ENCODE results near the gene TMEM109. TPM values are rescaled to one million over a fixed set of nuclear protein-coding genes. Genes with fewer than 3 reads are reported as not detected.

Gene TMEM109
- total RNA-seq, 4 donors from 2014 or later = 61.9 to 105 (median 96.0) TPM

DNA sequence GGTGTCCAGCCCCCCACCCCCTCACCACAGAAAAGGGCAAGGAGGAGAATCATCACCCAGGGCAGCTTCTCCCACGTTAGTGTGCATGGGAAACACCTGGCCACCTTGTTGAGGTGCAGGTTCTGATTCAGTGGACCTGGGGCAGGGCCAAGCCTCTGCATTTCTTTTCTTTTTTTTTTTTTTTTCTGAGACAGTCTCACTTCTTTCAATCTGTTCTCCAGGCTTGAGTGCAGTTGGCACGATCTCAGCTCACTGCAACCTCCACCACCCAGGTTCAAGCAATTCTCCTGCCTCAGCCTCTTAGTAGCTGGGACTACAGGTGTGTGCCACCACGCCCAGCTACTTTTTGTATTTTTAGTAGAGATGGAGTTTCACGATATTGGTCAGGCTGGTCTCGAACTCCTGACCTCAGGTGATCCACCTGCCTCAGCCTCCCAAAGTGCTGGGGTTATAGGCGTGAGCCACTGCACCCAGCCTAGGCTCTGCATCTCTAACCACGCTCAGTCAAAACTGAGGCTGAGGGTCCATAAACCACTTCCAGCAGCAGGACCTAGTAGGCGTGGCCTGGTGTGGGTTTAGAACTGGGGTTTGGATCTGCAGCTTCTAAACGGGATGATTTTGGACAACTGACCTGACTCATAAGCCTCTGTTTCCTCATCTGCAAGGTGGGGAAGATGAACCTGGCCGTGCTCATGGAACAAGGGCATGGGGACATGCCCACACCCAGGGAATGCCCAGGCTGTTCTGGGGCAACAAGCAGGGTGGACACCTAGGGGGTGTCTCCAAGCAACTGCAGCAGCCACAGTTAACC, 45.9 kb upstream of the TMEM109 start:
- WGBS, 2 donors = 79 to 80% methylated on average over 10 of the region's 10 CpGs
- H3K4me1 ChIP-seq = peaks cover 0 to 21% of the 10 kb centered on the region in 2 donors
- TF ChIP-seq CTCF (IDR thresholded peaks at IDR 0.05) (no peak), POLR2A (IDR thresholded peaks at IDR 0.05) (no peak)
- no peak overlapping the region for H3K4me3 ChIP-seq (replicated peaks in 1 of 3)
- no peaks in the 10 kb centered on the region for H3K9me3 ChIP-seq
- intact Hi-C loops (cut with DNase I) = no loop called here
- H3K27me3 ChIP-seq = no peaks in the 10 kb centered on the region
- H3K27ac ChIP-seq = no peak overlapping the region
- H3K36me3 ChIP-seq = no peaks in the 10 kb centered on the region
- DNase-seq = peak; percentile 53 to 70

DNA sequence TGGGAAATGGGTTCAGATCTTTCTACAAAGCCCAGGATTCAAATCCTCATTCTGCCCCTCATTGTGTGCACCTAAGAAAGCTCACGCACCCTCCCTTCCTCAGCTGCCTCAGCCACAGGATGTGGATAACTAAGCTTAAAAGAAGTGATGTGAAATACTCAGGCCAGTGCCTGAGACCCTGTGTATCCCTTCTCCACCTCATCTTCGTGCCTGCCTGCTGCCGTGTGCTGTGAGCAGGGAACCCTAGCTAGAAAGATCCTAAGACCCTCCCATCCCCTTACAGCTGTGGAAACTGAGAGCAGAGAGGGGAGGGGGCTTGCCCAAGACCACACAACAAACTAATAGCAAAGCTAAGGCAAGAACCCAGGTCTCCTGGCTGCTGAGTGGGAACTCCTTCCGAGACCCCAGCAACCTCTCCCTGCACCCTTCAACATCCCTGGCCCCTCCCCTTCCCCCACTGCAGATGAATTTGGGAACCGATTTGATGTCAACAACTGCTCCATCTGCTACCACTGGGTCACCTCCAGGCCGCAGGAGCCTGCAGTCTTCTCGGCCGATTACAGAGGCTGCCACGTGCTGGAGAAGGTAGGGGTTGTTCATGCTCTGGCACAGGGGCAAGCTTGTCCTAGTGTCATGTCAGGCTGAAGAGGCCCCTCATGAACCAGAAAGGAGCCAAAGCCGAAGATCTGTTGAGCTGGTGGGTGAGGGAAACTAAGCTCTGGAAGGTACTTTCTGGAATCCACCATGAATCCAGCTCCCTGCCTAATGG, 45.1 kb upstream of the TMEM109 start:
- intact Hi-C loops (cut with DNase I) = no loop called here
- no peak for DNase-seq
- WGBS, 2 donors = 87 to 94% methylated on average over 9 to 10 of the region's 10 CpGs

GRCh38 chr11:60869451-60869825, 44.5 kb upstream of the TMEM109 start:
- no peaks in the 10 kb centered on the region for H3K9me3 ChIP-seq
- no peaks in the 10 kb centered on the region for H3K36me3 ChIP-seq
- H3K27me3 ChIP-seq = no peaks in the 10 kb centered on the region
- peaks cover 0 to 21% of the 10 kb centered on the region in 2 donors for H3K4me1 ChIP-seq
- H3K4me3 ChIP-seq (replicated peaks in 1 of 3) = no peak overlapping the region
- TF ChIP-seq POLR2A (IDR thresholded peaks at IDR 0.05) = no peak
- no peak for TF ChIP-seq CTCF (IDR thresholded peaks at IDR 0.05)
- WGBS, 2 donors = 98 to 99% methylated on average over 7 of the region's 7 CpGs
- intact Hi-C loops (cut with DNase I) = no loop called here
- DNase-seq = no peak
- no peak overlapping the region for H3K27ac ChIP-seq

More for the DNA sequence above, 45.1 kb upstream of the TMEM109 start:
- no peak for TF ChIP-seq CTCF (IDR thresholded peaks at IDR 0.05)
- no peak for TF ChIP-seq POLR2A (IDR thresholded peaks at IDR 0.05)
- Histone ChIP-seq H3K4me3 (replicated peaks in 1 of 3) (no peak overlapping the region), H3K36me3 (no peaks in the 10 kb centered on the region), H3K9me3 (no peaks in the 10 kb centered on the region), H3K27me3 (no peaks in the 10 kb centered on the region), H3K4me1 (peaks cover 0 to 21% of the 10 kb centered on the region in 2 donors), H3K27ac (no peak overlapping the region)

DNA sequence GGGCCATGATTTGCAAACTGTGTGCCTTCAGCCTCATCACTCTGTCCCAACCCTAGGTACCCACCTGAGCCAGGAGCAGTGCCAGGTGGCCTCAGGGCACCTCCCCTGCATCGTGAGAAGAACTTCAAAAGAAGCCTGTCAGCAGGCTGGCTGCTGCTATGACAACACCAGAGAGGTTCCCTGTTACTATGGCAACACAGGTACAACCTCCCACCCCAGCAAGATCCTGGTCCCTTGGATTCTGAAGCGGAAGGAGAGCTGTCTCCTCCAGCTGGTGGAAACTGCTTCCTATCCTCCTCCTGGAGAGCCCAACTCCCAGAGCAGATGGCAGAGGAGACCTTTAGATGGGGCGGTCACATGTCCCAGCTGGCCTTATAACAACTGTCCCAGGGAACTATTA, 43.7 kb upstream of the TMEM109 start:
- H3K9me3 ChIP-seq = no peaks in the 10 kb centered on the region
- H3K27me3 ChIP-seq = no peaks in the 10 kb centered on the region
- H3K4me1 ChIP-seq = peaks cover 0 to 21% of the 10 kb centered on the region in 2 donors
- no peak overlapping the region for H3K4me3 ChIP-seq (replicated peaks in 1 of 3)
- H3K36me3 ChIP-seq = no peaks in the 10 kb centered on the region
- H3K27ac ChIP-seq = no peak overlapping the region
- 63 to 70% methylated on average over 3 of the region's 3 CpGs for WGBS, 2 donors
- intact Hi-C loops (cut with DNase I) = no loop called here
- TF ChIP-seq CTCF (IDR thresholded peaks at IDR 0.05) (no peak), POLR2A (IDR thresholded peaks at IDR 0.05) (no peak)
- DNase-seq = no peak

Measured in thyroid gland (tissue), 4 donors.